Stimulated activated CD4-positive, alpha-beta T cell treated with anti-CD3 and anti-CD28 coated beads, Interleukin-1b, Interleukin-23, amount 100 ng/mL, for 1 hour (primary cell): Measurements from ENCODE around the gene SLC25A40.
"Not testable (repeated sequence)": the region's sequence is repeated elsewhere in the genome, so short reads cannot be mapped to it uniquely, and the experiment has no call there.

Experiments
- DNase-seq, 2 donors: peaks; one replicate each; pipeline ENCODE4 v3.0.0-alpha.2; 2020; ENCODE audit warnings: low read depth in 2 of 2

SLC25A40 gene, protein sequence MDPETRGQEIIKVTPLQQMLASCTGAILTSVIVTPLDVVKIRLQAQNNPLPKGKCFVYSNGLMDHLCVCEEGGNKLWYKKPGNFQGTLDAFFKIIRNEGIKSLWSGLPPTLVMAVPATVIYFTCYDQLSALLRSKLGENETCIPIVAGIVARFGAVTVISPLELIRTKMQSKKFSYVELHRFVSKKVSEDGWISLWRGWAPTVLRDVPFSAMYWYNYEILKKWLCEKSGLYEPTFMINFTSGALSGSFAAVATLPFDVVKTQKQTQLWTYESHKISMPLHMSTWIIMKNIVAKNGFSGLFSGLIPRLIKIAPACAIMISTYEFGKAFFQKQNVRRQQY

DNA sequence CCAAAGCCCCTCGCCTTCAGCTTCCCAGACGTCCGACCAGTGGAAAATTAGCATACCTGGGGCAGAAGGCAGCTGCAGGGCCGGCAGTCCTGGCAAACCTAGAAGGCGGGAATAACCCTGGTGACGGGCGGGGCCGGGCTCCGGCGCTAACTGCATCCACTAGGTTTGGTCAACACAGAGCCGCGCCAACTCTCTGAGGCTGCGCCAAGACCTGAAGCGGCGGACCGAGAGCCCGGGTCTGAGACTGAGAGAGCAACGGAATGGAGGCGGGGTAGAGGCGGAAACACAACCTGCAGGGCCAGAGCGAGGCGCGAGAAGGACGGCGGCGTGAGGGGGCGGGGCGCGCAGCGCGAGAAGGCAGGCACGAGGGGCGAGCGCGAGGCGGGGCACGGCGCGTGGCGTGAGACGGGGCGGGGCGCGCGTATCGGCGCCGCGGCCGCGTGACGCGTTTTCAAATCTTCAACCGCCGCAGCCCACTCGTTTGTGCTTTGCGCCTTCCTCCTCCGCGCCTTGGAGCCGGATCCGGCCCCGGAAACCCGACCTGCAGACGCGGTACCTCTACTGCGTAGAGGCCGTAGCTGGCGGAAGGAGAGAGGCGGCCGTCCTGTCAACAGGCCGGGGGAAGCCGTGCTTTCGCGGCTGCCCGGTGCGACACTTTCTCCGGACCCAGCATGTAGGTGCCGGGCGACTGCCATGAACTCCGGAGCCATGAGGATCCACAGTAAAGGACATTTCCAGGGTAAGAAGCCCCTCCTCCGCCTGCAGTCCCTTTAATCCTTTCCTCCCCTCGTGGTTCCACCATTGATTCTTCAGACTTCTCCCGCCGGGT is at the start of gene SLC25A40, which contains the start of gene DBF4:
TSS of gene SLC25A40 (minus strand) at position 321 of the 829 bp plus-strand sequence. CDS start 17,633 bp downstream, outside the sequence.
TSS of gene DBF4 (plus strand) at position 454 of the 829 bp plus-strand sequence. CDS start at position 694, 240 bp downstream.
- DNase-seq, result peak; percentile 84 to 90

DNA sequence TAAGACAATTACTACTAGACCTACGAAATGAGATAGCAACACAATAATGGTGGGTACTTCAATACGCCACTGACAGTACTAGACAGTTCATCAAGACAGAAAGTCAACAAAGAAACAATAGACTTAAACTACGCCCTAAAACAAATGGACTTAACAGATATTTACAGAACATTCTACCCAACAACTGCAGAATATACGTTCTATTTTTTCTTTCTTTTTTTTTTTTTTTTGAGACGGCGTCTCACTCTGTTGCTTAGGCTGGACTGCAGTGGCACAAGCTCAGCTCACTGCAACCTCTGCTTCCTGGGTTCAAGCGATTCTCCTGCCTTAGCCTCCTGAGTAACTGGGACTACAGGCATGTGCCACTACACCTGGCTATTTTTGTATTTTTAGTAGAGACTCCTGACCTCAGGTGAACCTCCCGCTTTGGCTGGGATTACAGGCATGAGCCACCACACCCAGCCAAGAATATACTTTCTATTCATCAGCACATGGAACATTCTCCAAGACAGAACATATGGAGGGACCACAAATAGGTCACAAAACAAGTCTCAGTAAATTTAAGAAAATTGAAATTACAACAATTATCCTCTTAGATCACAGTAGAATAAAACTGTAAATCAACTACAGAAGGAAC is 46.7 kb upstream of the SLC25A40 start:
- DNase-seq, result not testable (repeated sequence)

DNA sequence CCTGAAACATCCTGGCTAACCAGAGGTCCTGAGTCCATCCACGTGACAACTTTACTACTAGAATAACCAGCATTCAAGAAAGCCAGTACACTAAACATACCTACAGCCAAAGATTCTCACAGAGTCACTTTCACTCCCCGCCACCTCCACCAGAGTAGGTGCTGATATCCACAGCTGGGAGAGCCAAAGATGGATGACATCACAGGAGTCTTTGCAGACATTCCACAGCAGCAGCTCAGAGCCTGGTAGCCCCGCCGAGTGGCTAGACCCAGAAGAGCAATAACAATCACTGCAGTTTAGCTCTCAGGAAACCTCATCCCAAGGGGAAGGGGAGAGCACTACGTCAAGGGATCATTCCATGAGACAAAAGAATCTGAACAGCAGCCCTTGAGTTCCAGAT is 44.4 kb upstream of the SLC25A40 start:
- DNase-seq, result no peak

DNA sequence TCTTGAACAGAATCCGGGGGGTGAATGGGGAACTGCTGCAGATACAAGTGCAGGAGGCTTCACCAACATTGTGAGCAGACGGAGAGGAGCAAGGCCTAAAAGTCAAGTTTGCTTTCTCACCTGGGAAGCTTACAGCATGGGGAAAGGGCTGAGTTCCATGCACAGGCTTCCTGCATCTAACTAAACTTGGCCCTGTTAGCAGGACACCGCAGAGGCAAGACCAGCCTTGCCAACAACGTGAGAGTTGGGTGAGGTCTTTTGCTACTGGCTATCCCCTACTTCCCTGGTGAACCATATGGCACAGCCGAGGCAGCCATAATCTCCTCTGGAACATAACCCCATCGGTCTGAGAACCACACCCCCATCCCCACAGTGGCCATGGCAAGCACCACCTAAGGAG is 43.7 kb upstream of the SLC25A40 start:
- DNase-seq, result no peak

DNA sequence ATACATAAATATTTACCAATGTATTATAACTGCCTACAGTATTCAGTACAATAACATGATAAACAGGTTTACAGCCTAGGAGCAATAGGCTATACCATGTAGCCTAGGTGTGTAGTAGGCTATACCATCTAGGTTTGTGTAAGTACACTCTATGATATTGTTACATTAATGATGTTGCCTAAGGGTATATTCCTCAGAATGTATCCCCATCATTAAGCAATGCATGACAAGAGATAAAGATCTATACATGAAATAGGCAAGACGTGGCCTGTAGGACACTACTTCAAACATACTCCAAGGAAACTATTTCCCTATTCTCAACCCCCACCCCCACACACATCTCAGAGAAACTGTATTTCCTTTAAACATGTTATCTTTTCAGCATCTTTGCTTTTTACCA is 42.6 kb upstream of the SLC25A40 start:
- no peak for DNase-seq

DNA sequence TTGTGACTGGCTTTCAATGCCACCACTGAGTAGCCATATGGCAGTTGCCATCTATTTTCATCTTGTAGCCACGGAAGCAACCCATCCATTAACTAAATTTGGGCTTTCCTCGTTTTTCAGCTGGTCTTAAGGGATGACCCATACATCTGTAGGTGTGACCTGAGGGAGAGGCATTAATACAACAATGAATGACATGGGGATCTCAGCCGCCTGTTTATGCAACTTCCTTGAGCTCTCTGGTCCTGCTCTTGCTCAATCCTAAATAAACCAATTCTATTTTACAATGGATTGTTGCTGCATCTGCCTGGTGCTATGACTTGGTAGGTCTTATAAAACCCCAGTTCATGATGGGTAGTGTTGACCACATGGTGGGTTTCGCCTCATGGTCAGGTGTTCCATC is 36.0 kb upstream of the SLC25A40 start:
- DNase-seq, result no peak

DNA sequence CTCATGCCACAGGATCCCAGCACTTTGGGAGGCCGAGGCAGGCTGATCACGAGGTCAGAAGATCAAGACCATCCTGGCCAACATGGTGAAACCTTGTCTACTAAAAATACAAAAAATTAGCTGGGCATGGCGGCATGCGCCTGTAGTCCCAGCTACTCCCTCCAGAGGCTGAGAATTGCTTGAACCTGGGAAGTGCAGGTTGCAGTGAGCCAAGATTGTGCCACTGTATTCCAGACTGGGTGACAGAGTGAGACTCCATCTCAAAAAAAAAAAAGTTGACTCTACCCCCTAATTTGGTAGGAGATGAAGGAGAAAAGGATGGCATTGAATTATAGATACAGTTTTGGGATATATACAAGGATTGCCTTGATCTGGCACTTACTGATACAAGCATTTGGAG is 32.7 kb upstream of the SLC25A40 start:
- DNase-seq, result not testable (repeated sequence)

DNA sequence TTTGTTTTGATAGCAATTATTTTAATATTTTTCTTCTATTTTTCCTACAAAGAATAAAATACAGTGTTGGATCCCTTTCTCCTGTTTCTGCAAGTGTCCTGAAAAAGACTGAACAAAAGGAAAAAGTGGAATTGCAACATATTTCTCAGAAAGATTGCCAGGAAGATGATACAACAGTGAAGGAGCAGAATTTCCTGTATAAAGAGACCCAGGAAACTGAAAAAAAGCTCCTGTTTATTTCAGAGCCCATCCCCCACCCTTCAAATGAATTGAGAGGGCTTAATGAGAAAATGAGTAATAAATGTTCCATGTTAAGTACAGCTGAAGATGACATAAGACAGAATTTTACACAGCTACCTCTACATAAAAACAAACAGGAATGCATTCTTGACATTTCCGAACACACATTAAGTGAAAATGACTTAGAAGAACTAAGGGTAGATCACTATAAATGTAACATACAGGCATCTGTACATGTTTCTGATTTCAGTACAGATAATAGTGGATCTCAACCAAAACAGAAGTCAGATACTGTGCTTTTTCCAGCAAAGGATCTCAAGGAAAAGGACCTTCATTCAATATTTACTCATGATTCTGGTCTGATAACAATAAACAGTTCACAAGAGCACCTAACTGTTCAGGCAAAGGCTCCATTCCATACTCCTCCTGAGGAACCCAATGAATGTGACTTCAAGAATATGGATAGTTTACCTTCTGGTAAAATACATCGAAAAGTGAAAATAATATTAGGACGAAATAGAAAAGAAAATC is 31.2 kb upstream of the SLC25A40 start:
- DNase-seq, result not testable (repeated sequence)

DNA sequence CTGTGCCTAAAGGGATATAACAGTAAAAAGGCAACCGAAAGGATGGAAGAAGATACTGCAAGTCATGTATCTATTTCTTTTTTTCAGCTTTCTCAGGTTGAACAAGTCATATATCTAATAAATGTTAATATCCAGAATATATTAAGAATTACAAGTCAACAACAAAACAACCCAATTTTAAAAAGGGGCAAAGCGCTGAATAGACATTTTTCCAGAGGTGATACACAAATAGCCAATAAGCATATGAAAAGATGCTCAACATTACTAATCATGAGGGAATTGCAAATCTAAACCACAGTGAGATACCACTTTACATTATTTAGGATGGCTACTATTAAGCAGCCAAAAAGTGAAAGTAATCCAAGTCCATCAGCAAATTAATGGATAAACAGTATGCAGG is 23.1 kb upstream of the SLC25A40 start:
- no peak for DNase-seq

DNA sequence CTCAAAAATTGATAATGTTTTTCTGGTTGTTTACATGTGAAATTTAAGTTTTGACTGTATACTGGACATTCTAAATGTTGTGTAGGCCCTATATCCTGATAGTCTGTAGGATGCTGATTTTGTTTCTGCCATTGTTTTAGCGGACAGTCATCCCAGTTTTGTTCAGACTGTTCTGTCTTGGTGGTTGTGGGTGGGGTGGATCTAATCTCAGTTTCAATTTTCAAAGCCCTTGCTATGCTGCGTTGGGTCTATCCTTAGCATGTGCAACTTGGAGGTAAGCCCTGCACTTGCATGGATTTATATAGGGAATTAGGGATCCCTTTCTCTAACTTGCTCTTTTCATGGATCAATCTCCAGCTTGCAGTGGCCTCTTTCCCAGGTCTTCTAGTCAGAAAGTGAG is 19.2 kb upstream of the SLC25A40 start:
- no peak for DNase-seq

DNA sequence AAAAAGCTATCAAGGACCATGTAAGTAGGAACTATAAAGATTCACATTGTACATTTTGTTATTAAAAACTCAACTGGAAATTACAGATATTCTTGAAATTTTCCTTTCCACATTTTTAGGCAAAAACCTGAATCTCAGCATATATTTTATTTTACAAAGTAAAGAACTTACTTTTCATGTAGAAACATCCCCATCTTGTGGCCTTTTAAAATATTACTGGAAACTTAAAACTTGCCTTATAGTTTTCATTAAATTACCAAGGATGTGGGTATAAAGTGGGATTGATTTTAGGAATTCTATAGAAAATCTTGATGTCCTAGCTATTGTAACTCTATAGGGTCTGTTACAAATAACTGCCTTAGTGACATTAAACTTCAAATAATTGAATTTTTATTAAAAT is 10.7 kb upstream of the SLC25A40 start:
- no peak for DNase-seq

DNA sequence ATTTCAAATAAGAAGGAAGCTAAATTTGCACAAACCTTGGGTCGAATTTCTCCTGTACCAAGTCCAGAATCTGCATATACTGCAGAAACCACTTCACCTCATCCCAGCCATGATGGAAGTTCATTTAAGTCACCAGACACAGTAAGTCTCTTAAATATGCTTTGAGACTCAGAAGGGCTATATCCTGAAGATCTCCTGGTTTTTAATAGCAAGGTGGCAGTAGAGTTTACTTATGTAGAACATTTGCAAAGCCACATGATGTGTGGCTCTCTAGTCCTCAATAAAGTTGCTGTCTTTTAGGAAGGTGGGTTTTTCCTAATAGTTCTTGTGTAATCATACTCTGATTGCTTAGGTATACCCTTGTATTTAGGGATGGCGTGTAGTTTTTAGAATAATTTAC is 8.9 kb upstream of the SLC25A40 start:
- DNase-seq, result no peak

DNA sequence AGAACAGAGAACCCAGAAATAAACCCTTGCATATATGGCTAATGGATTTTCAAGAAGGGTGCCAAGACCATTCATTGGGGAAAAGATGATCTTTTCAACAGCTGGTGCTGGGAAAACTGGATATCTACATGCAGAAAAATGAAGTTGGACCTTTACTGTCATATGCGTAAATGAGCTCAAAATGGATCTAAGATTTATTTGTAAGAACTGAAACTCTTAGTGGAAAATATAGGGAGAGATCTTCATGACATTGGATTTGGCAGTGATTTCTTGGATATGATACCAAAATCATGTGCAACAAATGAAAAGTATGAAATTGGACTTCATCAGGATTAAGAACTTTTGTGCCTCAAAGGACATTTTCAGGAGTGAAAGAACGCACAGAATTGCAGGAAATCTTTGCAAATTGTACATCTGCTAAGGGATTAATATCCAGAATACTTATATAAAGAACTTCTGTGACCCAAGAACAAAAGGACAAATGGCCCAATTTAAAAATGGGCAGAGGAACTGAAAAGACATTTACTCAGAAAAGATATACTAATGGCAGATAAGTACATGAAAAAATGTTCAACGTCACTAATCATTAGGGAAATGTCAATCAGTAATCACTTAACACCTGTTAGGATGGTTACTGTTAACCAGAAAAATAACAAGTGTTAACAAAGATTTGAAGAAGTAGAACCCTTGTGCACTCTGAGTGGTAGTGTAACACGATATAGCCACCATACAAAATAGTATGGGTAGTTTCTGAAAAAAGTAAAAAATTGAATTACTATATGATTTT is 6.2 kb upstream of the SLC25A40 start:
- no peak for DNase-seq

DNA sequence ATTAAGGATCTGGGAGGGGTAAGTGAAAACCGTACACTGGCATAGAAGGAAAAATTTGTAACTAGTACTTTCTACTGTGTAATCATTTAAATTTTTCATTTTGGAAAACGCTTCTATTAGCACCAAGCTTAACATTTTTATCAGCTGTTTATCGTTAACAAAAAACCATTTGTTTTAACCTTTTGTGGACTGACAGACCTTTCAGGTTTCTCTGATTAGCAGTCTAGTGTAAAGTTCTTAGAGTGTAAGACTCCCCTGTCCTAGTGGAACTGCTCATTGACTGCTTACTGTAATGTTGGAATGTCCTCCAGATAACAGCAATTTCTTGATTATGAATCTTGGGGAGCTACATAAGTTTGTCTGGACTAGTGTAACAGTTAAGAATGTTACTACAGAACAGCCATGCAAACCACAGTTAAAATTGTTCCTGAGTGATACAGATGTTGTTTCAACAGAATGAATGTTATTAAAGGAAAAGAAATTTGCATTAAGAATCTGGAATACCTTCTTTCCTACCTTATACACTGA is 2.1 kb upstream of the SLC25A40 start:
- no peak for DNase-seq

DNA sequence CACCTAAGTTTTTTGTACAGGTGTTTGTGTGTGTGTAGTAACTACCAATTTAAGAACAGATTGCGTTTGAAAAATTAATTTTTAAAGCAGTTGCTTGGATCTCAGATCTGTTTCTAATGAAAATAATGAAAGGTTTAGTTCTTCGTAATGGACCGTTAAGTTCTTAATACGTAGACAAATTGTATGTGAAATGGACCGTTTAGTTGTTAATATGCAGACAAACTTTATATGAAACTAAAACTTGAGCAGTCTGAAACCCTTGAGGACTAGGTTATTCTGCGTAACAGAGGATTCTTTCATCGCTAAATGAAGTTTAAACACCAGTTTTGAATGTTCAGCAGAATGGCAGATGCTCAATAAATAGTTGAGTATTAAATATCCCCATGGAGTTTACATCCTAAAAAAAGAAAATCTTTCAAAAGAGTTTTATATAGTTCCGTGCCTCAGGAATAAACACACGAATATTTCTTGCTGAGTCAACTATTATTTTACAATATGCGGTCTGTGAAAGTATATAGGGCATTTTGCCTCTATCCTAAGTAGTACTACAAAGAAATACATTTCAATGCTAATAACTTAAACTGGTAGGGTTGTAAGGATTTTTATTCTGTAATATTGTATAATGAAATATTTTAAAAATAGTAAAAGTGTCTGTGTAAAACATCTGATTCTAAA is 1.3 kb upstream of the SLC25A40 start:
- no peak for DNase-seq

DNA sequence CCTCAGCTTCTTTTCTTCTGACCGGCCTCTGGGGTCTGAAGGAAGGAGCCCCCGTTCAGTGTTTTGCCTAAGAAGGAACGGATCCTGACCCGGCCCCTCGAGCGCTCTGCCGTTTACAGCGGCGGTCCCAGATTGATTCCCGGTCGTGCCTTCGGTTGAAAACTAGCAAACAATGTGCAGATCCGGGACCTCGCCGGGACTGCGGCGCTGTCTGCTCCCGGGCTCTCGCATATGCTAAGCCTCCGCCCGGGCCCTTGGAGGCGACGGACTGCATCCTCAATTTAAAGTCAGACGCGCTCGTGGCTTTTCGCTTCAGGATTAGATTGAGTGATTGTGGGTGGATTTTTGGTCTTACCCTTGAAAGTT is 692 bp upstream of the SLC25A40 start:
- peak; percentile 10 for DNase-seq

DNA sequence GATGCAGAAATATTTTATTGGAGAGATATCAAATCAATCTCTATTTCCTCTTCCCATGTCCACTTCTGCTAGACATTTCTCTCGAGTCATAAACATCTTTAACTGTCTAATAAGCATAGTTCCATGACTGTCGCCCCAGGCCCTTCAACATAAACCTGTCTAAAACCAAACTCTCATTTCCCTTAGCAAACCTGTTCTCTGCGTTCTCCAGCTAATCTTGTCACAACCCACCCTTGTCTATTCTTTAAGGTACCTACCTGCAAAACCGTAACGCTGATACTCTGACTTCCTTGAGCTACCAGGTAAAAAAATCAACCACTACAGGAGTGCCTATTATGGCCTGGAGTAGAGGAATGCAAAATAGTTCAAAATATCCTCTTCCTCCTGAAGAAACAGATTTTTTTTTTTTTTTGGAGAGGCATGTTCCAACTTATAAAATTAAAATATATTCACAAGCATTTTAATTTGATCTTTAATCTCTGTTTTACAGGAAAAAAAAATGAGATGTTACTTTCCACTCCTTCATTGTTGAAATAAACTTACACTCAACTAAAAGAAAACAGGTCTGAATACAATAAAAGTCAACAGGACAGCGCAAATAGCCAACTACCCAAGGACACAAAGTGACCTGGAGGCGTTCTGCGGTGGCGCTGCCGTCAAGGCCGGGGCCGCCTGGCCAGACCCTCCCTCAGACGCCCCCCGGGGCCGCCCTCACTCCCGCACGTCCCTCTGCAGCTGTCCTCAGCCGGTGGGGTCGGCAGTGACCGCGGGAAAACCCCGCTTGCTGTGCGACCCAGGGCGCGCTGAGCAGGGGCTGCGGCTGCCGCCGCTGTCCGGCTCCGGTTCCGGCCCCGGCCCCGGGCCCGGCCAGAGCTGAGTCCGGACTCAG is 765 bp downstream of the SLC25A40 start:
- no peak for DNase-seq

DNA sequence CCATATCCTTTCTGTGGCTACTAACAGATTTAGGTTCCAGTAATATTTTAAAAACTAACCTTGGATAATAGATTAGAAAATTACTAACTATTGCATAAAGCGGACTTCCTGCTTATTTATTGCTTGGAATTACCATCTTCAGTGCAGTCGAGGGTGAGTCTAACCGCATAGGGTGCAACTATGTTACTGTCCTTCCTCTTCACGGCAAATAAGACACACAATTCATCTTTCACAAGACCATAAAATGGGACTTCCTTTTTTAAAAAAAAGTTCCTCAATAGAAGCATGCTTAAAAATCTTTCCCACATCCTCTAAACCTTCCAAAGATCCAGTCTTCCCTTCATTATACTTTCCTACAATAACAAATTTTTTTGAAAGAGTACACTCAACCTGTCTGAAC is 2.1 kb downstream of the SLC25A40 start:
- DNase-seq, result no peak

DNA sequence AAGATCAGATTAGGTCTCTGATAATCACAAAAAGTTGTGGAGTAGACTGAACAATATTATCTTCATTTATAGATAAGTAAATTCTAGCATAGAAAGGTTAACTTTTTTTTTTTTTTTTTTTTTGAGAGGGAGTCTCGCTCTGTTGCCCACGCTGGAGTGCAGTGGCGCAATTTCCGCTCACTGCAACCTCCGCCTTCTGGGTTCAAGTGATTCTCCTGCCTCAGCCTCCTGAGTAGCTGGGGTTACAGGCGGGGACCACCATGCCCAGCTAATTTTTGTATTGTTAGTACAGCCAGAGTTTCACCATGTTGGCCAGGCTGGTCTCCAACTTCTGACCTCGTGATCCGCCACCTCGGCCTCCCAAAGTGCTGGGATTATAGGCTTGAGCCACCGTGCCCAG is 2.8 kb downstream of the SLC25A40 start:
- DNase-seq, result not testable (repeated sequence)
